Left lung (tissue), 14 donors: ENCODE results near the gene CCDC50. TPM values are rescaled to one million over a fixed set of nuclear protein-coding genes. Genes with fewer than 3 reads are reported as not detected.

Experiments used
- ATAC-seq: fragments of 200-7000 bp; cut with Tn5 transposase; one replicate; pipeline ENCODE4 v1.9.1; 2020; ENCODE audit warnings: moderate library complexity
- DNase-seq, 4 donors: peaks; one replicate each; pipeline ENCODE4 v3.0.0-alpha.2; 2013 to 2020
- H3K27ac ChIP-seq, 2 donors: fragments of 200-600 bp; sonication (generic) in 1 of 2; one replicate each; pipeline versions ENCODE4 v1.5.0 to v1.8.0; 2020 to 2021
- H3K27me3 ChIP-seq, 2 donors: fragments of 200-600 bp; sonication (generic) in 1 of 2; one replicate each; pipeline versions ENCODE4 v1.5.0 to v1.8.0; 2020 to 2021
- H3K36me3 ChIP-seq, 2 donors: fragments of 200-600 bp; sonication (generic) in 1 of 2; one replicate each; pipeline versions ENCODE4 v1.5.0 to v1.8.0; 2020 to 2021
- H3K4me1 ChIP-seq, 2 donors: fragments of 200-600 bp; one replicate each; pipeline ENCODE4 v1.8.0; 2021
- H3K4me3 ChIP-seq, 2 donors: fragments of 200-600 bp; sonication (generic) in 1 of 2; one replicate each; pipeline versions ENCODE4 v1.5.0 to v1.8.0; 2020 to 2021; ENCODE audit warnings: mild to moderate bottlenecking in 1 of 2
- H3K9me3 ChIP-seq, 2 donors: fragments of 200-600 bp; sonication (generic) in 1 of 2; one replicate each; pipeline versions ENCODE4 v1.5.0 to v1.8.0; 2020 to 2021
- intact Hi-C, 2 donors: fragments of 100-400 bp; cut with DNase I; formaldehyde crosslinking; loops; one replicate each; pipeline versions ENCODE4 v1.11.2 to v1.14.2; 2022
- long read RNA-seq, 12 donors: library from polyadenylated mRNA in 2 of 12; unstranded in 2 of 12; transcript quantifications; one replicate each; pipeline ENCODE4 v2.0.0 and lab custom pipeline, GENCODE V29; 2019 to 2026
- polyA plus RNA-seq, 6 donors: library from polyadenylated mRNA; unstranded; fragments of 120-200 nt; gene quantifications; one replicate each; pipeline ENCODE4 v1.2.1, GENCODE V29; 2013; ENCODE audit not compliant: insufficient read length in 6 of 6
- total RNA-seq, 2 donors: library from RNA; stranded (reverse); fragmentation: NEBNext Ultra II Directional; extraction: Animal tissue kit (Norgen Biotek cat#: 25700); gene quantifications; one replicate each; pipeline ENCODE4 v1.2.1, GENCODE V29; 2021
- TF ChIP-seq, protein P1 (sequence below), 2 donors: fragments of 200-600 bp; sonication (generic) in 1 of 2; IDR thresholded peaks; one replicate each; pipeline versions ENCODE4 v1.5.0 to v1.8.0; 2021; ENCODE audit warnings: antibody characterized with exemption in 2 of 2
- donor health status: DM: no; HTN: yes; CAD: no.
- donor health status: DM: no; HTN: no; CAD: no.

CCDC50 gene, protein sequence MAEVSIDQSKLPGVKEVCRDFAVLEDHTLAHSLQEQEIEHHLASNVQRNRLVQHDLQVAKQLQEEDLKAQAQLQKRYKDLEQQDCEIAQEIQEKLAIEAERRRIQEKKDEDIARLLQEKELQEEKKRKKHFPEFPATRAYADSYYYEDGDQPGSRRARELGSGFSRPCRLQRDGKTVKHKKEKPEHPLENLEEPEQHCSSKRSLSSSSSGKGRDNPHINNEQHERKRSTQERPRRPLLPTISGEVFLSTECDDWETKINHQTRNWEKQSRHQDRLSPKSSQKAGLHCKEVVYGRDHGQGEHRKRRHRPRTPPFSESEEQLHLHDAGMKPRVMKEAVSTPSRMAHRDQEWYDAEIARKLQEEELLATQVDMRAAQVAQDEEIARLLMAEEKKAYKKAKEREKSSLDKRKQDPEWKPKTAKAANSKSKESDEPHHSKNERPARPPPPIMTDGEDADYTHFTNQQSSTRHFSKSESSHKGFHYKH
- total RNA-seq (10 to 100 TPM; 49.7 to 65.9 TPM), polyA plus RNA-seq (10 to 100 TPM; 63.6 to 85.1 (median 71.2) TPM)
- long read RNA-seq, donor 1, transcript CCDC50-202 (11 exons, 1,926 nt), result major isoform, 16 of 55 reads
- long read RNA-seq, donor 1, partial matches to known transcripts, result 39 of 55 reads
- long read RNA-seq, donor 1, other reads (novel, unspliced or antisense), result 0 of 55 reads
- long read RNA-seq, donor 2, full-length matches to known transcripts, result 28 of 53 reads
- long read RNA-seq, donor 2, partial matches to known transcripts, result 25 of 53 reads
- long read RNA-seq, donor 2, other reads (novel, unspliced or antisense), result 0 of 53 reads
- long read RNA-seq, donor 3, full-length matches to known transcripts, result 17 of 39 reads
- long read RNA-seq, donor 3, partial matches to known transcripts, result 22 of 39 reads
- long read RNA-seq, donor 3, other reads (novel, unspliced or antisense), result 0 of 39 reads
- long read RNA-seq, donor 4, full-length matches to known transcripts, result 18 of 31 reads
- long read RNA-seq, donor 4, partial matches to known transcripts, result 10 of 31 reads
- long read RNA-seq, donor 4, other reads (novel, unspliced or antisense), result 3 of 31 reads
- long read RNA-seq, donor 5, full-length matches to known transcripts, result 13 of 44 reads
- long read RNA-seq, donor 5, partial matches to known transcripts, result 31 of 44 reads
- long read RNA-seq, donor 5, other reads (novel, unspliced or antisense), result 0 of 44 reads
- long read RNA-seq, donor 6, full-length matches to known transcripts, result 24 of 55 reads
- long read RNA-seq, donor 6, partial matches to known transcripts, result 31 of 55 reads
- long read RNA-seq, donor 6, other reads (novel, unspliced or antisense), result 0 of 55 reads
- long read RNA-seq, donor 7, transcript CCDC50-202 (11 exons, 1,926 nt), result major isoform, 12 of 29 reads
- long read RNA-seq, donor 7, partial matches to known transcripts, result 17 of 29 reads
- long read RNA-seq, donor 7, other reads (novel, unspliced or antisense), result 0 of 29 reads
- long read RNA-seq, donor 8, full-length matches to known transcripts, result 13 of 54 reads
- long read RNA-seq, donor 8, partial matches to known transcripts, result 41 of 54 reads
- long read RNA-seq, donor 8, other reads (novel, unspliced or antisense), result 0 of 54 reads
- long read RNA-seq, donor 9, result 0 reads
- long read RNA-seq, donor 10, full-length matches to known transcripts, result 19 of 29 reads
- long read RNA-seq, donor 10, partial matches to known transcripts, result 9 of 29 reads
- long read RNA-seq, donor 10, other reads (novel, unspliced or antisense), result 1 of 29 reads
- long read RNA-seq, donor 11, transcript CCDC50-202 (11 exons, 1,926 nt), result major isoform, 18 of 57 reads
- long read RNA-seq, donor 11, partial matches to known transcripts, result 39 of 57 reads
- long read RNA-seq, donor 11, other reads (novel, unspliced or antisense), result 0 of 57 reads
- long read RNA-seq, donor 12, full-length matches to known transcripts, result 8 of 28 reads
- long read RNA-seq, donor 12, partial matches to known transcripts, result 20 of 28 reads
- long read RNA-seq, donor 12, other reads (novel, unspliced or antisense), result 0 of 28 reads

DNA sequence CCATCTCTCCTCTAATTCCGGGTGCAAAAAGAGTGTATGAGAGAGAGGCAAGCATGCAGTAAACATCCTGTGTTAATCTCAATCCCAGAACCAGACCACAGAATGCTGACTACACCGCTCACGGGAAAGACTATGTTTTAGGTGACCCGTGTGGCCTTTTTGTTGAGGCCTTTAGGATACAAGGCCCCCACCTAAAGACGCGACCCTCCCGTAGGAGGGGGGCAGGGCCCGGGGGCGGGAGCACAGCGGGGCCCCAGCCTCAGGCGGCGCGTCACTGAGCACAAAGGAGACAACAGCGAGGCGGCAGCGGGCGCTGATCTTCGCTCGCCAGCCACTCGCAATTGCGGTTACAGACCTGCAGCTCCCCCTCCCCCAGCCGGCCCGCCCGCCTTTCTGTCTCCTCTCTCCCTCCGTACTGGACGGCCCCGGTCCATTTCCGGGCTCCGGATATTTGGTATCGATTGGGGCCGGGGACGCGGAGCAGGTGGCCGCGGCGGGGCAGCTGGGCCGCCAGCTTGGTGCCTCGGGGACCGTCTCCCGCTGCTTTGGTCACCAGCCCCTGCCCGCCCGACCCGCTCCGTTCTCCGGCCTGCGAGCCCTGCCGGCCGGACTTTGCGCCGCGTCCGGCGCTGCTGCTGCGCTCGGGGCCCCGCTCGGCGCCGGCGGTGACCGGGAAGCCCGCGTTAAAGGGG is at the start of gene CCDC50:
TSS of gene CCDC50 (plus strand) at position 433 of the 692 bp plus-strand sequence. CDS start 281 bp downstream, outside the sequence.
- H3K27ac ChIP-seq, result peak within 1 kb of the TSS; percentile 89 to 93
- TF ChIP-seq, protein P1, sequence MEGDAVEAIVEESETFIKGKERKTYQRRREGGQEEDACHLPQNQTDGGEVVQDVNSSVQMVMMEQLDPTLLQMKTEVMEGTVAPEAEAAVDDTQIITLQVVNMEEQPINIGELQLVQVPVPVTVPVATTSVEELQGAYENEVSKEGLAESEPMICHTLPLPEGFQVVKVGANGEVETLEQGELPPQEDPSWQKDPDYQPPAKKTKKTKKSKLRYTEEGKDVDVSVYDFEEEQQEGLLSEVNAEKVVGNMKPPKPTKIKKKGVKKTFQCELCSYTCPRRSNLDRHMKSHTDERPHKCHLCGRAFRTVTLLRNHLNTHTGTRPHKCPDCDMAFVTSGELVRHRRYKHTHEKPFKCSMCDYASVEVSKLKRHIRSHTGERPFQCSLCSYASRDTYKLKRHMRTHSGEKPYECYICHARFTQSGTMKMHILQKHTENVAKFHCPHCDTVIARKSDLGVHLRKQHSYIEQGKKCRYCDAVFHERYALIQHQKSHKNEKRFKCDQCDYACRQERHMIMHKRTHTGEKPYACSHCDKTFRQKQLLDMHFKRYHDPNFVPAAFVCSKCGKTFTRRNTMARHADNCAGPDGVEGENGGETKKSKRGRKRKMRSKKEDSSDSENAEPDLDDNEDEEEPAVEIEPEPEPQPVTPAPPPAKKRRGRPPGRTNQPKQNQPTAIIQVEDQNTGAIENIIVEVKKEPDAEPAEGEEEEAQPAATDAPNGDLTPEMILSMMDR (IDR thresholded peaks at IDR 0.05), result no peak
- H3K9me3 ChIP-seq, result no peaks in the 10 kb centered on the region
- intact Hi-C loops, result no loop called here
- peaks cover 0 to 15% of the 10 kb centered on the region in 2 donors for H3K27me3 ChIP-seq
- peaks cover 6 to 44% of the 10 kb centered on the region in 2 donors for H3K4me1 ChIP-seq
- ATAC-seq, result peak; percentile 87
- no peaks in the 10 kb centered on the region for H3K36me3 ChIP-seq
- peak; percentile 70 to 93 (median 83) for DNase-seq
- peak within 1 kb of the TSS; percentile 71 for H3K4me3 ChIP-seq

DNA sequence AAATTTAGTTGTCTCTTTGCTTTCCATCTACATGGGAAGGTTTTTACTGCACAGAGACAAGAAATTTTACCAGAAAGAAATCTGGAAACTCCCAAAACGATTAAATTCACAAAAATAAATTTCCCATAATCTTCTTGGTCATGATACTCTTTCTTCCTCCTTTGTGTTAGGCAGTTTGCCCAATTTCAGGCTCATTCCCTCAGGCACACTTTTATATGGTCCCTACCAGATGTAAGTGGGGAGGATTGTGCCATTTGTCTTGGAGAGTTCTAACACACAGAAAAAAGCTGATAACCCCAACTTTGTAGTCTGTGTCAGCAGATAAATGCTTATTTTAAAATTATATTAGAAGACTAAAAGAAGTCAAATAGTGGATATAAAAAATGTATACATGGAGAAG is 49.1 kb upstream of the CCDC50 start:
- TF ChIP-seq, protein P1 (IDR thresholded peaks at IDR 0.05), result no peak
- H3K27me3 ChIP-seq, result no peaks in the 10 kb centered on the region
- no peaks in the 10 kb centered on the region for H3K4me1 ChIP-seq
- no peak overlapping the region for H3K27ac ChIP-seq
- no peak overlapping the region for H3K4me3 ChIP-seq
- DNase-seq (no peak), ATAC-seq (no peak)
- no peaks in the 10 kb centered on the region for H3K9me3 ChIP-seq
- intact Hi-C loops, result no loop called here
- no peaks in the 10 kb centered on the region for H3K36me3 ChIP-seq

DNA sequence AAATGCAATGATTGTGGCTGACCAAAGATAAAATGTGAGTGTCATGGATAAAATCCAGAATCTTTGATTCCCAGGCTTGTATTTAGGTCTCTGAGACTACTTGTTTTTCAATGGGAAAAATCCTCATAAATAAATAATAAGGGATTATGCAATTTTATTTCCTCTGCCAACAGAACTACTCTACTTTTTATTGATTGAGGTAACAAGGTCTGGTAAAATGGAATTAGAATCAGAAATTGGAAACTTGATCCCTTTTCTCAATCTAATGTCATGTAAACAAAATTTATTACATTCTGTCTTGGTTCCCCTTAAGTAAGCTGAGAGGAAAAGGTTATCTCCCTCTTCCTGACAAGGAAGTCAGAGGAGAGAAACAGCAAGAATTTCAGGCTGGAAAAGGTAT is 48.3 kb upstream of the CCDC50 start:
- no peaks in the 10 kb centered on the region for H3K36me3 ChIP-seq
- no peak overlapping the region for H3K27ac ChIP-seq
- H3K4me3 ChIP-seq, result no peak overlapping the region
- ATAC-seq (no peak), DNase-seq (no peak)
- H3K27me3 ChIP-seq, result no peaks in the 10 kb centered on the region
- H3K9me3 ChIP-seq, result no peaks in the 10 kb centered on the region
- H3K4me1 ChIP-seq, result no peaks in the 10 kb centered on the region
- intact Hi-C loops, result no loop called here
- TF ChIP-seq, protein P1 (IDR thresholded peaks at IDR 0.05), result no peak
